HG02852 (cell line): ENCODE measurements around the gene ERF.

ENCODE experiments used
- ATAC-seq: cut with Tn5 transposase; IDR thresholded peaks from one replicate; pipeline ENCODE4 v1.9.1; 2021; ENCODE audit warnings: mild to moderate bottlenecking, moderate library complexity; ENCODE audit not compliant: unreplicated experiment

The ERF gene

GRCh38 chr19:42242512-42243409 is 12.2 kb downstream of the ERF start, which contains the start of gene GSK3A:
TSS of gene GSK3A (minus strand) at chr19:42242602. CDS start at chr19:42242465, 137 bp downstream.
- ATAC-seq: peak; percentile 58

- peak; percentile 0 for ATAC-seq
Observed at GRCh38 chr19:42242069-42242511, 12.8 kb downstream of the ERF start.

- no peak for ATAC-seq
Observed at GRCh38 chr19:42241279-42241678, 13.6 kb downstream of the ERF start.

- ATAC-seq: no peak
Observed at GRCh38 chr19:42239544-42240220, 15.2 kb downstream of the ERF start.

GRCh38 chr19:42235181-42235580 is 19.7 kb downstream of the ERF start:
- ATAC-seq: no peak

GRCh38 chr19:42234364-42234763 is 20.6 kb downstream of the ERF start:
- no peak for ATAC-seq

- ATAC-seq: no peak
Observed at GRCh38 chr19:42233678-42234292, 21.1 kb downstream of the ERF start.

- no peak for ATAC-seq
Observed at GRCh38 chr19:42233106-42233505, 21.8 kb downstream of the ERF start.

GRCh38 chr19:42232435-42232834 is 22.5 kb downstream of the ERF start:
- ATAC-seq: no peak

- ATAC-seq: no peak
Observed at GRCh38 chr19:42230571-42230970, 24.4 kb downstream of the ERF start.

- no peak for ATAC-seq
Observed at GRCh38 chr19:42229855-42230351, 25.0 kb downstream of the ERF start.

- no peak for ATAC-seq
Observed at GRCh38 chr19:42229301-42229854, 25.6 kb downstream of the ERF start.

- ATAC-seq: no peak
Observed at GRCh38 chr19:42228641-42229040, 26.3 kb downstream of the ERF start.

GRCh38 chr19:42226886-42227285 is 28.0 kb downstream of the ERF start:
- no peak for ATAC-seq

- ATAC-seq: no peak
Observed at GRCh38 chr19:42225718-42226292, 29.1 kb downstream of the ERF start.

GRCh38 chr19:42224940-42225717 is 29.8 kb downstream of the ERF start:
- ATAC-seq: no peak

- ATAC-seq: no peak
Observed at GRCh38 chr19:42220751-42221097, 34.2 kb downstream of the ERF start.

- ATAC-seq: peak; percentile 74
Observed at GRCh38 chr19:42219812-42220750, 34.8 kb downstream of the ERF start, which contains the start of gene ZNF526. TSS of gene ZNF526 (plus strand) at chr19:42220312. CDS start at chr19:42224404, 4,092 bp downstream.
